Measurements from ENCODE around the gene SEC14L1.
"Not testable (repeated sequence)": the region's sequence is repeated elsewhere in the genome, so short reads cannot be mapped to it uniquely, and the experiment has no call there.

Gene SEC14L1

DNA sequence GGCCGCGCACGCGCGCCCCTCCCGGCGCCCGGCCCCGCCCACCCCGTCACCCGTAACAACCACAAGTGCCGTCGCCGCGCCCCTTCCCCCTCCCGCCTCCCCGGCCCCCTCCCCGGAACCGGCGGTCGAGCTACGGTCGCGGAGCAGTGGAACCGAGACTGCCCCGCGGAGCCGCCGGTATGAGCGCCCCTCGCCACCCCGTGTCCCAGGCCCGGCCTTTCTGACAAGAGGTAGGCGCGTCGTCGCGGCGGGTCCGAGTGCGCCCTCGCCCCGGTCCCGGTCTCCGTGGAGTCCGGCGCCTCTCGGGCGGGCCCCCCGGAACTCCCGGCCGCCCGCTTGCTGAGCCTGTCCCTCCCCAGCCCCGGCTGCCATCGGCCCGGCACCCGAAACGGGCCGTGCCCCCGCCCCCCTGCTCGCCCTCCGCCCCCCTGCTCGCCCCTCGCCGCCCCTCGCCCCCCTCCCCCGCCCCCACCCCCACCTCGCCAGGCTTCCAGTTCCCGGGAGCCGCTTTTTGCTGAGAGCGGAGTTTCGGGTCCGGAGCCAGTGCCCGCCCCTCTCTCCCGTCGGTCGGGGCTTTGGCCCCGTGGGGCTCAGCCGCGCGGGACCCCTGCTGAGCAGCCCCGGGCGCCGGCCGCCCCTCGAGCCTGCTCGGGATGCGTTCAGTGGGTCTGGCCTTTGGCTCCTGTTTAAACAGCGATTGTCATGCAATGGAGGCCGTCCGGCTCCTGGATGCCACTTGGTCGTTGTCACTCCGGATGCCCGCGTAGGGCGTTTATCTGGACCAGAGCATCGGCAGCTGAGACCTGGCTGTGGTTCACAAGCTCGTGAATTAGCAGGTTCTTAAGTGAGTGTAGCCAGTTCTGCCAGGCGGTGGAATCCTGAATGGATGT, at the start of gene SEC14L1:
SEC14L1 (plus strand) TSS at position 92 of the 890 bp plus-strand sequence. CDS start 2,628 bp downstream, outside the sequence.
- DNase-seq (ENCODE audit: low spot score), result peak; percentile 83

DNA sequence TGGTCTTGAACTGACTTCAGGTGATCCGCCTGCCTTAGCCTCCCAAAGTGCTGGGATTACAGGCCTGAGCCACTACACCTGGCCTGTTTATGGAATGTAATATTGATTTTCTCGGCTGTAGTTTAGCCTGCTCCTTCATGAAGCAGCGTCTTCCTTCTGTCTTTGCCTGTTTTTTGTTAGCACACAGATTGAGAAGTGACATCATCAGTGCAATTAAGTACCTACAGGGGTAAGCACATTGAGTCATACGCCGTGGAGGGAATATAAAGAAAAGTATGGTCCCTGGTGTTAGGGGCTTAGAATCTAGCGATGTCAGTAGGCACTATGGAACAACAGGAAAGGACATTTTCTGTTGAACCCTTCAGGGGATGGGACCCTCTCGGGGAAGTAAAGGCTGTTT, 48.7 kb upstream of the SEC14L1 start:
- no peak for DNase-seq (ENCODE audit: low spot score)

DNA sequence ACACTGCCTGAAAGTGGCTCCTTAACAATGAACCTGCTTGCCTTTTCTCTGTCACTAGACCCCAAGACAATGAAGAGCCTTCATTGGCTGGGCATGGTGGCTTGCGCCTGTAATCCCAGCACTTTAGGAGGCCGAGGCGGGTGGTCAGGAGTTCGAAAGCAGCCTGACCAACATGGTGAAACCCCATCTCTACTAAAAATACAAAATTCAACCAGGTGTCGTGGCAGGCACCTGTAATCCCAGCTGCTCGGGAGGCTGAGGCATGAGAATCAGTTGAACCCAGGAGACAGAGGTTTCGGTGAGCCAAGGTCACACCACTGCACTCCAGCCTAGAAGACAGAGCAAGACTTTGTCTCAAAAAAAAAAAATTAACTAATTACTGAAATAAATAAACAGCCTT, 45.3 kb upstream of the SEC14L1 start:
- DNase-seq (ENCODE audit: low spot score), result no peak

- no peak for DNase-seq (ENCODE audit: low spot score)
Measured at GRCh38 chr17:77096570-77097214, 44.1 kb upstream of the SEC14L1 start.

GRCh38 chr17:77097631-77098180, 43.1 kb upstream of the SEC14L1 start:
- no peak for DNase-seq (ENCODE audit: low spot score)

DNA sequence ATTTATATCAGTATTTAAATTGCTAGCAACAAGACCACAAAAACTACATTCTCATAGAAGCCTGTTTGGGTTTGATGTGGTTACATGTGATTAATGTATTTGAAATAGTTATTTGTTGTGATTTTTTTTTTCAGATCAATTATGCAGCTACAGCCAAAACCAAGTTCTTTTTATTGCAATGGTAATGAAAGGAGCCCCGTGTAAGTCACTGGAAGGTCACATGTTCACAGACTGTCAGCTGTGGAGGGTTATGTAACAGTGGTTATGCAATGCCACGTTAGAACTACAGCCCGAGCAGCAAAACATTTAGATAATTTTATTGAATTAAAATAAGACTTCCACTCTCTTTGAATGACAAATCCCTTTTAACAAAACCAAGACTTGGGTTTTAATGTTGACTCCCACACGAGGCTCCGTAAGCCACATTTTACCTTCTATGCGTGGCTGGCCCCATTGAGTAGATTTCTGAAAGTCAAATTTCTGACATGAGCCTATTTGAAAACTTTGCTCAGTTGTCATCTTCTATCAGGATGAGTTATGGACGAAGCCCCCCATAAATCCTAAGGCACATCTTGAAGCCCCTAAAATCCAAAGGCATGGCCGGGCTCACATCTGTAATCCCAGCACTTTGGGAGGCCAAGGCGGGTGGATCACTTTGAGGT, 41.8 kb upstream of the SEC14L1 start:
- no peak for DNase-seq (ENCODE audit: low spot score)

- no peak for DNase-seq (ENCODE audit: low spot score)
Measured at GRCh38 chr17:77099997-77100396, 40.8 kb upstream of the SEC14L1 start.

- DNase-seq (ENCODE audit: low spot score), result no peak
Measured at GRCh38 chr17:77101521-77102410, 39.0 kb upstream of the SEC14L1 start.

GRCh38 chr17:77102411-77103134, 38.2 kb upstream of the SEC14L1 start:
- DNase-seq (ENCODE audit: low spot score), result not testable (repeated sequence)

- no peak for DNase-seq (ENCODE audit: low spot score)
Measured at GRCh38 chr17:77105706-77106105, 35.1 kb upstream of the SEC14L1 start.

DNA sequence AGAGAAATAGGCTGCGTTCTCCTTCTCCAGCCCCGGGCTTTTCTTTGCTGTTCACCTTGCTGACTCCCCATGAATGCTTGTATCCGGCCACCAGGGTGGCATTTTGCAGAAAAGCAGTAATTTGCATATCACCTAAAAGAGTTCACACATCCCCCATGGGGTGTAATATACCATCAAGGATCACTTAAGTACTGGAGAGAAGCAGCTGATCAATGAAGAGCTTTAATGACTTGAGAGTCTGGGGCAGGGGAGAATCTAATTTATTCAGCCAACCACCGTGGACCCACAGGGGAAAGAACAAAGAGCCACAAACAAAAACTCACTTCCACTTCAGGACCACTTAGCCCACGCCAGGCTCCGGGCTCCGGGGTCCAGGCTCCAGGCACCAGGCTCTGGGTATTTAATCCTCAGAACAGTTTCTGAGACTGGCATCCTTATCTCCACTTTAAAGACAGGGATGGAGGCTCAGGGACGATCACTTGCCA, 33.9 kb upstream of the SEC14L1 start:
- no peak for DNase-seq (ENCODE audit: low spot score)

DNA sequence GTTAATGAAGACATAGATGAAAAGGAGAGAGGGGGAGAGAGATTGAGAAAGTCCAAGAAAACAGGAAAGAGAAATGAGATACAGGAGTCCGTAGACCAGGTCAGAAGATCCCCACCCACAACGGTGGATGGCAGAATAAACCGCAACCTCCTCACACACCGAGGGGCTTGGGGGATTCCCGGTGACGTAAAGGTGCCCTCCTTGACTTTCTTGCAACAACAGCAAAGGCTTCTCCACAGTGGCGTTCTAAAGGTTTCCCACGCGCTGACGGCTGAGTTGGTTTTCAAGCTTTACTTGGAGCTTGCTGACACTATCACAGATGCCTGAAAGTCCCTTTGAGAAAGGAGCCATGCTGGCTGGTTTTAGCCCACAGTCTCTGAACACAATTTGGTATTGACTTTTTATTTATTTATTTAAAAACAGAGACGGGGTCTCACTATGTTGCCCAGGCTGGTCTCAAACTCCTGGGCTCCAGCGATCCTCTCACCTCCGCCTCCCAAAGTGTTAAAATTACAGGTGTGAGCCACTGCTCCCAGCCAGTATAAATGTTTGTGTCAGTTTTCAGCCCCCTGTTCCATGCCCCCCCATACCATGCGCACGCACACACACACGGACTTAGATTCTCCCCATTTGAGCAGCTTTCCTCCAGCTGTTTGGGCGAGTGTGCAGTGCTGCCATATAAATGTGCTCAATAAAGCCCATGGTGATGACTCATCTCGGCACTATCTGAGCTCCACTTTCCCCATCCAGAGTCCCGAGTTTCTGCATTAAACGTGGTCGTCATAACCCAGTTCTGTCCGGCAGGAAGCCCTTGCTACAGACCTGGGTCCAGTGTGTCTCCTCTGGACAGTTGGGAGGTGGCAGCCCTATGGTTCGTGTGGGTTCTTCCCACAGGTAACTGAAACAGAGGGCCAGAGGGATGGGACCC, 33.0 kb upstream of the SEC14L1 start:
- no peak for DNase-seq (ENCODE audit: low spot score)

DNA sequence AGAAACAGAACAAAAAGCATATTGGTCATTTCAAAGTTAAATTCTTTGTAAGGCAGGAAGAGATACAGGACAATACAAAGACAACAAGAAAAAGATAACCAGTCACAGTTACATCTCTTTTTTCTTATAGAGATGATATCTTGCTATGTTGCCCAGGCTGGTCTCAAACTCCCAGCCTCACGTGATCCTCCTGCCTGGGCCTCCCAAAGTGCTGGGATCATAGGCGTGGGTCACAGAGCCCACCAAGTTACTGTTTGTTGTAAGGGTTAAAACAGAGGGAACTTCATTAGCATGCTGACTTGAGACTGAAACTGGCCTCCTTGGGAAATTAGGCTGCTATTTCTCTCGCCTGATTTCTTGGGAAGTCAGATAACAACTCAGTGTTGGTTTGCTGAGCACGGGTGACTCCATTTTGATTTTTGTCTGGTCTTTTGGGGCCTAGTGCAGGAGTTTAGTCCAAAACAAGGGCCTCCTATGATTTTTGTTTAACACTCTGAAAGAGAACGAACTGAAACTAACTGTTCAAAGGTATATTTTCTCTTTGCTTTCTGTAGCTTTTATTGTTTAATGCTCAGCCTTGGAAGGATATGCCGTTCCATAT, 31.5 kb upstream of the SEC14L1 start:
- DNase-seq (ENCODE audit: low spot score), result no peak

DNA sequence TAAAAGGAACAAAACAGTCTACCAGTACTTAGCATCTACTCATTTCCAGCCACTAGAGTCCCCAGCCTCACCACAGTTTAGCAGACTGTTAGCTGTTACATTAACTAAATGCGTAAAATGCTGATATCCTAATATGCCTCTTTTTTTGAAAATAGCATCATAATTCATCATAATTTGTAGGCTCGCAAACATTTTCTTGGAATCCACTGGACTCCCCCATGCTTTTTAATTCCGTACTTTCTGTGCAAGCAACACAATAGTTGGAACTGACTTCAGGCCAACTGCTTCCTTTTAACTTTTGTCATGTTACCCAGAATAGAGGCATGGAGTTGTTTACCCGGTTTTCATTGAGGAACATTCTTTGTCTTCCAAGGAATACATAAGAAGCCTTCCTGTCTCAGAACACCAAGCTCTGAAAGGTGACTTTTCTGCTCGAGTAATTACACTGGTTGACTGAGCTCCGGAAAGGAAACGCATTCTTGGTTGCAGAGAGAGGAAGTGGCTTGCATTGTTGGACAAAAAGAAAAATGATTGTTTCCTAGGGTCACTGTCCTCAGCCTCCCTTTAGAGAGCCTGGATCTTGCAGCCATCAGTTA, 30.9 kb upstream of the SEC14L1 start:
- no peak for DNase-seq (ENCODE audit: low spot score)

DNA sequence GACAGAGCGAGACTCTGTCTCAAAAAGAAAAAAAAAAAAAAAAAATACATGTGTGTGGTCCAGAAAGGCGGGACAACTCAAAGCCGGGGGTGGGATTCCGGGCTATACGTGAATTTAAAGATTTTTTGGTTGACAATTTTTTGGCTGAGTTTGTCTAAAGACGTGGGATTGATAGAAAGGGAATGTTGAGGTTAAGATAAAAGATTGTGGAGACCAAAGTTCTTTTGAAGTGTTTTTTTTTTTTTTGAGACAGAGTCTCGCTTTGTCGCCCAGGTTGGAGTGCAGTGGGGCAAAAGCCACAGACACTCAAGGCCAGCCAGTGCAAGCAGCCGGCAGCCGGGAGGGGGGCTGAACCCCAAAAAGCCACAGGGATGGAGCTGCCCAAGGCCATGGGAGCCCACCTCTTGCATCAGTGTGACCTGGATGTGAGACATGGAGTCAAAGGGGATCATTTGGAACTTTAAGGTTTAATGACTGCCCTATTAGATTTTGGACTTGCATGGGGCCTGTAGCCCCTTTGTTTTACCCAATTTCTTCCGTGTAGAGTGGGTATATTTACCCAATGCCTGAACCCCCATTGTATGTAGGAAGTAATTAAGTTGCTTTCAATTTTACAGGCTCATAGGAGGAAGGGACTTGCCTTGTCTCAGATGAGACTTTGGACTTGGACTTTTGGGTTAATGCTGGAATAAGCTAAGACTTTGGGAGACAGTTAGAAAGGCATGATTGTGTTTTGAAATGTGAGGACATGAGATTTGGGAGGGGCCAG, 29.4 kb upstream of the SEC14L1 start:
- DNase-seq (ENCODE audit: low spot score), result not testable (repeated sequence)

DNA sequence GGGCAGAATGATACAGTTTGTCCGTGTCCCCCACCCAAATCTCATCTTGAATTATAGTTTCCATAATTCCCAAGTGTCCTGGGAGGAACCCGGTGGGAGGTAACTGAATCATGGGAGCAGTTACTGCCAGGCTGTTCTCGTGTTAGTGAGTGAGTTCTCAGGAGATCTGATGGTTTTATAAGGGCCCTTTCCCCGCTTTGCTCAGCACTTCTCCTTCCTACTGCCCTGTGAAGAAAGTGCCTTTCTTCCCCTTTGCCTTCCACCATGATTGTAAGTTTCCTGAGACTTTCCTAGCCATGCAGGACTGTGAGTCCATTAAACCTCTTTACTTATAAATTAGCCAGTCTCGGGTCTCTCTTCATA, 28.9 kb upstream of the SEC14L1 start:
- no peak for DNase-seq (ENCODE audit: low spot score)

DNA sequence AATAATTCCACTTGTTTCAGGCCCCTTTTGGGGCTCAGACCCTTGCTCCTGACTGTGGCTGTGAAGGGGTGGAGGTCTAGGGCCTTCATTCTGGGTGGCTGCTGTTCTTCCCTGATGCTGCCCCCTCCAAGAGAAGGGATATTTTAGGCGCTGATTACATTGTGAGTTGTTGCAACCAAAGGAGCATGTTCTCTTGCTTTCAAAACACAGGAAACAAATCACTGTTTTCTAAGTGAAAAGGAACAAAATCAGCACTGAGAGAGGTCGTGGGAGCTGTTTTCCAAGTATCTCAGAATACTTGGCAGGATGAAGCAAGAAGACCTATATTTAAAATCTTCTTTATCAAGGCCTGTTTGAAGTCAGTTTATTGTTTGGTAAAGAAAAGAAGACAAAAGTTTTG, 25.3 kb upstream of the SEC14L1 start:
- no peak for DNase-seq (ENCODE audit: low spot score)

GRCh38 chr17:77115947-77116346, 24.8 kb upstream of the SEC14L1 start:
- DNase-seq (ENCODE audit: low spot score), result no peak

Measured in ecto neural progenitor cell (in vitro differentiated cells).